ENCODE data around the gene GLI1.
"Not testable (repeated sequence)": the region's sequence is repeated elsewhere in the genome, so short reads cannot be mapped to it uniquely, and the experiment has no call there.

GLI1 gene

GRCh38 chr12:57418255-57418654 is 41.3 kb upstream of the GLI1 start:
- Histone ChIP-seq H2AFZ (no peak overlapping the region), H3K36me3 (ENCODE audit: control insufficient read depth, insufficient read depth, low read length) (no peaks in the 10 kb centered on the region), H3K9me3 (ENCODE audit: control insufficient read depth, low read length) (no peaks in the 10 kb centered on the region), H3K79me2 (peaks cover 29% of the 10 kb centered on the region), H3K27me3 (ENCODE audit: control insufficient read depth, insufficient read depth, low read length) (no peaks in the 10 kb centered on the region), H3K4me1 (no peaks in the 10 kb centered on the region), H3K4me2 (ENCODE audit: low read length) (no peak overlapping the region), H3K9ac (no peak overlapping the region), H3K4me3 (ENCODE audit: low read depth, low read length) (no peak overlapping the region), H3K27ac (no peak overlapping the region)
- no peak for TF ChIP-seq CTCF (IDR thresholded peaks at IDR 0.05)

DNA sequence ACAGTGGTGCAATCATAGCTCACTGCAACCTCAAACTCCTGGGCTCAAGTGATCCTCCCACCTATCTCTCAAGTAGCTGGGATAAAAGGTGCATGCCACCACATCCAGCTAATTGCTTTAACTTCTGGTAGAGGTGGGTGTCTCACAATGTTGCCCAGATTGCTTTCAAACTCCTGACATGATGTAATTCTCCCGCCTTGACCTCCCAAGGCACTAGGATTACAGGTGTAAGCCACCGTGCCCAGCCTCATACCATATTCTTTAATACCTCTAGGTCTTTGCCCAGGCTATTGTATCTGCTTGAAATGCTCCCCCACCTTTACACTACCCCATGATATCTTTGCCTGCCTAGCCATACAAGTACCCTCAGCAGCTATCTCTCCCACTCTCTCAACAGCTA is 40.1 kb upstream of the GLI1 start:
- H3K4me1 ChIP-seq, result no peaks in the 10 kb centered on the region
- H3K4me3 ChIP-seq (ENCODE audit: low read depth, low read length), result no peak overlapping the region
- H3K36me3 ChIP-seq (ENCODE audit: control insufficient read depth, insufficient read depth, low read length), result no peaks in the 10 kb centered on the region
- no peaks in the 10 kb centered on the region for H3K9me3 ChIP-seq (ENCODE audit: control insufficient read depth, low read length)
- no peak overlapping the region for H3K4me2 ChIP-seq (ENCODE audit: low read length)
- peaks cover 33% of the 10 kb centered on the region for H3K79me2 ChIP-seq
- no peak overlapping the region for H2AFZ ChIP-seq
- TF ChIP-seq CTCF (IDR thresholded peaks at IDR 0.05), result no peak
- no peaks in the 10 kb centered on the region for H3K27me3 ChIP-seq (ENCODE audit: control insufficient read depth, insufficient read depth, low read length)
- H3K9ac ChIP-seq, result no peak overlapping the region
- H3K27ac ChIP-seq, result no peak overlapping the region

DNA sequence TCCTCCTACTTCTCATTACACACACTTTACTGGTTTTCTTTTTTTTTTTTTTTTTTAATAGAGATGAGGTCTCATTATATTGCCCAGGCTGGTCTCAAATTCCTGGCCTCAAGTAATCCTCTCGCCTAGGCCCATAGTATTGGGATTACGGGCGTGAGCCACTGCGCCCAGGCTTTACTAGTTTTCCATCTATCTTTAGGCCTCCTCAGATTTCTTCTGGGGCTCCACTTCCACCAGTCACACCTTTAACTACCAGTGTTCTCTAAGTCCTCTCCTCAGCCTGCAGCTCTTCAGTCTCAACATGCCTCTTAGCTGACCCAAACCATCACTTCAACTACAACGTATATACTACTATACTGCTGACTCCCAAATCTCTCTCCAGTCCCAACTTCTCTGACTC is 39.1 kb upstream of the GLI1 start:
- no peak overlapping the region for H3K4me2 ChIP-seq (ENCODE audit: low read length)
- no peaks in the 10 kb centered on the region for H3K36me3 ChIP-seq (ENCODE audit: control insufficient read depth, insufficient read depth, low read length)
- TF ChIP-seq CTCF (IDR thresholded peaks at IDR 0.05), result no peak
- H3K4me1 ChIP-seq, result no peaks in the 10 kb centered on the region
- H3K4me3 ChIP-seq (ENCODE audit: low read depth, low read length), result no peak overlapping the region
- peaks cover 35% of the 10 kb centered on the region for H3K79me2 ChIP-seq
- H3K27ac ChIP-seq, result no peak overlapping the region
- H2AFZ ChIP-seq, result no peak overlapping the region
- H3K27me3 ChIP-seq (ENCODE audit: control insufficient read depth, insufficient read depth, low read length), result no peaks in the 10 kb centered on the region
- no peaks in the 10 kb centered on the region for H3K9me3 ChIP-seq (ENCODE audit: control insufficient read depth, low read length)
- H3K9ac ChIP-seq, result no peak overlapping the region

DNA sequence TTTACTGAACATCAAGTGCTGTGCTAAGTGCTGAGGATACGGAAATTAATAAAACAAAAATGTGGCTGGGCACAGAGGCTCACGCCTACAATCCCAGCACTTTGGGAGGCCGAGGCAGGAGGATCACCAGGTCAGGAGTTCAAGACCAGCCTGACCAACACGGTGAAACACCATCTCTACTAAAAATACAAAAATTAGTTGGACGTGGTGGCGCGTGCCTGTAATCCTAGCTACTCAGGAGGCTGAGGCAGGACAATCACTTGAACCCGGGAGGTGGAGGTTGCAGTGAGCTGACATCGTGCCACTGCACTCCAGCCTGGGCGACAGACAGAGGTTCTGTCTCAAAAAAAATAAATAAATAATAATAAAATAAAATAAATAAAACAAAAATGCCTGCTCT is 32.6 kb upstream of the GLI1 start:
- H3K9me3 ChIP-seq (ENCODE audit: control insufficient read depth, low read length); H3K9ac ChIP-seq; H3K27ac ChIP-seq; H3K4me2 ChIP-seq (ENCODE audit: low read length); H3K4me1 ChIP-seq; H3K36me3 ChIP-seq (ENCODE audit: control insufficient read depth, insufficient read depth, low read length); H3K27me3 ChIP-seq (ENCODE audit: control insufficient read depth, insufficient read depth, low read length); H3K4me3 ChIP-seq (ENCODE audit: low read depth, low read length); H2AFZ ChIP-seq: not testable (repeated sequence)
- H3K79me2 ChIP-seq, result peaks cover 26% of the 10 kb centered on the region

- no peak overlapping the region for H3K4me2 ChIP-seq (ENCODE audit: low read length)
- no peak for TF ChIP-seq CTCF (IDR thresholded peaks at IDR 0.05)
- H3K27me3 ChIP-seq (ENCODE audit: control insufficient read depth, insufficient read depth, low read length), result no peaks in the 10 kb centered on the region
- no peak overlapping the region for H2AFZ ChIP-seq
- H3K4me3 ChIP-seq (ENCODE audit: low read depth, low read length), result no peak overlapping the region
- no peak overlapping the region for H3K27ac ChIP-seq
- no peak overlapping the region for H3K9ac ChIP-seq
- H3K4me1 ChIP-seq, result no peaks in the 10 kb centered on the region
- peaks cover 14% of the 10 kb centered on the region for H3K79me2 ChIP-seq
- H3K36me3 ChIP-seq (ENCODE audit: control insufficient read depth, insufficient read depth, low read length), result no peaks in the 10 kb centered on the region
- H3K9me3 ChIP-seq (ENCODE audit: control insufficient read depth, low read length), result no peaks in the 10 kb centered on the region
These were observed 30.6 kb upstream of the GLI1 start for GRCh38 chr12:57428965-57429364.
